Naive thymus-derived CD4-positive, alpha-beta T cell (primary cell): Measurements from ENCODE around the gene MAGEF1. TPM values are rescaled to one million over a fixed set of nuclear protein-coding genes. Genes with fewer than 3 reads are reported as not detected.

ENCODE experiments used
- ATAC-seq: fragments of 150-1000 bp; cut with Tn5 transposase; 2 replicates; pipeline ENCODE4 v1.10.0; 2021; ENCODE audit warnings: mild to moderate bottlenecking, moderate library complexity
- CTCF ChIA-PET: fragments of 350-600 bp; sonication (Branson Sonifier 250); formaldehyde crosslinking; loops from one replicate; lab custom pipeline; 2021; ENCODE audit warnings: antibody characterized with exemption; lab: Charles Lee
- POLR2A ChIA-PET: fragments of 350-600 bp; sonication (Branson Sonifier 250); formaldehyde crosslinking; loops from one replicate; lab custom pipeline; 2021; ENCODE audit warnings: antibody characterized with exemption, inconsistent platforms; lab: Charles Lee
- DNase-seq, 9 donors: peaks; one replicate each; pipeline versions ENCODE4 v3.0.0 to v3.0.0-alpha.2; 2020 to 2022; ENCODE audit warnings: mixed read lengths in 1 of 9
- H3K27ac ChIP-seq: one replicate; pipeline ENCODE4 v1.7.0; 2013; ENCODE audit warnings: mild to moderate bottlenecking, low read depth, low read length, moderate library complexity
- H3K27me3 ChIP-seq, 2 donors: one replicate each; pipeline ENCODE4 v1.7.0; 2013; ENCODE audit warnings: low read length in 2 of 2, mild to moderate bottlenecking in 2 of 2, moderate library complexity in 2 of 2; ENCODE audit not compliant: control insufficient read depth in 2 of 2, insufficient read depth in 2 of 2
- H3K36me3 ChIP-seq, 3 experiments: 1 replicate in 2 of 3; 2 replicates in 1 of 3; pipeline ENCODE4 v1.7.0; 2013; ENCODE audit warnings: low read length in 3 of 3, mild to moderate bottlenecking in 3 of 3, moderate library complexity in 1 of 3; ENCODE audit not compliant: insufficient read depth in 3 of 3, control insufficient read depth in 2 of 3
- H3K4me1 ChIP-seq, 2 donors: one replicate each; pipeline ENCODE4 v1.7.0; 2013; ENCODE audit warnings: low read length in 2 of 2, mild to moderate bottlenecking in 2 of 2, moderate library complexity in 1 of 2; ENCODE audit not compliant: control insufficient read depth in 2 of 2, insufficient read depth in 2 of 2
- H3K4me3 ChIP-seq: 2 replicates; pipeline ENCODE4 v1.7.0; 2013; ENCODE audit warnings: mild to moderate bottlenecking, low read length
- H3K9me3 ChIP-seq, 3 experiments: 1 replicate in 2 of 3; 2 replicates in 1 of 3; pipeline ENCODE4 v1.7.0; 2013; ENCODE audit warnings: low read length in 3 of 3; ENCODE audit not compliant: control insufficient read depth in 2 of 3
- H3K27ac Mint-ChIP-seq, 9 donors: one replicate each; pipeline ENCODE4 v1.8.0; 2020 to 2022; ENCODE audit warnings: mixed read lengths in 9 of 9, mild to moderate bottlenecking in 8 of 9, moderate library complexity in 5 of 9, inconsistent platforms in 2 of 9
- H3K27me3 Mint-ChIP-seq, 5 donors: one replicate each; pipeline ENCODE4 v1.8.0; 2021 to 2022; ENCODE audit warnings: mixed read lengths in 5 of 5, mild to moderate bottlenecking in 1 of 5
- H3K36me3 Mint-ChIP-seq, 5 donors: one replicate each; pipeline ENCODE4 v1.8.0; 2020 to 2022; ENCODE audit warnings: mixed read lengths in 5 of 5, mild to moderate bottlenecking in 3 of 5, inconsistent platforms in 1 of 5
- H3K4me1 Mint-ChIP-seq, 7 donors: one replicate each; pipeline ENCODE4 v1.8.0; 2020 to 2022; ENCODE audit warnings: mixed read lengths in 7 of 7, mild to moderate bottlenecking in 3 of 7, inconsistent platforms in 1 of 7
- H3K4me3 Mint-ChIP-seq, 10 donors: one replicate each; pipeline ENCODE4 v1.8.0; 2020 to 2022; ENCODE audit warnings: mild to moderate bottlenecking in 10 of 10, mixed read lengths in 10 of 10, moderate library complexity in 6 of 10, inconsistent platforms in 2 of 10
- H3K9me3 Mint-ChIP-seq, 11 donors: one replicate each; pipeline ENCODE4 v1.8.0; 2020 to 2022; ENCODE audit warnings: mixed read lengths in 11 of 11, mild to moderate bottlenecking in 4 of 11, inconsistent platforms in 1 of 11, moderate library complexity in 1 of 11
- intact Hi-C, 2 donors: fragments of 100-400 bp; cut with micrococcal nuclease; formaldehyde crosslinking; loops; one replicate each; pipeline ENCODE4 v1.15.1; 2023
- polyA plus RNA-seq, 2 donors: library from polyadenylated mRNA; unstranded; fragments of 300-500 nt; fragmentation: Illumina TruSeq; gene quantifications; one replicate each; pipeline ENCODE4 v1.2.3, GENCODE V29; 2021
- total RNA-seq, 6 experiments: library from RNA in 5 of 6; stranded (reverse) in 5 of 6; gene quantifications; 1 replicate in 5 of 6; 2 replicates in 1 of 6; pipeline ENCODE4 v1.2.3 and lab custom pipeline; 2021 to 2026

The MAGEF1 gene
- total and polyA plus RNA-seq, 7 experiments from 2014 or later: 9.0 to 40.0 (median 17.0) TPM

DNA sequence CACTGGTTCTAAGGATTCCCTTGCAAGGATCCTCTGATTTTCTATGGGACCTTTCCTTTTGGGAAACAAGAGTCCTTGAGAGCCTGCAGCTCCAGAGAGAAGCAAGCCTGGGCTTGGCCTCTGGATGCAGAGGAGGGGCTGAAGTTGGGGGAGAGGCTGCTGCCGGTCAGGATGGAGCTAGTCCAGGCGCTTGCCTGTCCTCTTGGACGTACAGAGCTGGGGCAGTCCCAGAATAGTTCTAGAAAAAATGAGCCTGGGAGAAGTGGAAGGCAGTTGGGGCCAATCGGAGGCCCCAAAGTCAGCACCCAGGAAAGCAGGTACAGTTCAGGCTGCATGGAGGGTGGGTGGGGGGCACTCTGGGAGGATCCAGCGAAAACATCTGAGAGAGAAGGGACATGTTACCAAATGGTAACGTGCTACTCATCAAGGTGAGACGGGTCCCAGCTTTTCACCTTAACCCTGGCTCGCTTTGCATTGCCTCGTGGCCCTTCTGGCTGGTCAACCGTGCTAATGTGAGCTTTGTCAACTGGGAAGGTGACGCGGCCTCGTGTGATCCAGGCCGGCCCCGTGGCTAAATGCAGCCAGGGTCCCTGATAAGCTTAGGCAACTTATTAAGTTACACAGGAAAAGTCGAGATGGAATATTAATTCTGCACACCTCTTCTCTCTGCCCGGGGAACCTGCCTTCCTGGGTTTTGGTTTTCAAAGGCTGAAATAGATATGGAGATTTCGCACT is 38.7 kb upstream of the MAGEF1 start:
- CTCF ChIA-PET: interaction anchor here (0.6 to 2.0 kb wide), 3 partner anchors 16 to 189 kb away, joined by 3 to 8 read pairs (median 3); partner anchors contain the start of gene EPHB3
- H3K27ac ChIP-seq: no peak overlapping the region
- Mint-ChIP-seq H3K4me3 (no peak overlapping the region), H3K27ac (no peak overlapping the region), H3K9me3 (no peaks in the 10 kb centered on the region), H3K36me3 (no peaks in the 10 kb centered on the region), H3K4me1 (peaks cover 0 to 8% (median 3%) of the 10 kb centered on the region in 7 donors), H3K27me3 (peaks cover 0 to 19% (median 11%) of the 10 kb centered on the region in 5 donors)
- POLR2A ChIA-PET: no interaction called here
- DNase-seq (no peak), ATAC-seq (no peak)
- no peak overlapping the region for H3K4me3 ChIP-seq
- H3K36me3 ChIP-seq: no peaks in the 10 kb centered on the region
- H3K9me3 ChIP-seq: no peaks in the 10 kb centered on the region
- no peaks in the 10 kb centered on the region for H3K4me1 ChIP-seq
- H3K27me3 ChIP-seq: no peaks in the 10 kb centered on the region
- intact Hi-C loops: no loop called here

DNA sequence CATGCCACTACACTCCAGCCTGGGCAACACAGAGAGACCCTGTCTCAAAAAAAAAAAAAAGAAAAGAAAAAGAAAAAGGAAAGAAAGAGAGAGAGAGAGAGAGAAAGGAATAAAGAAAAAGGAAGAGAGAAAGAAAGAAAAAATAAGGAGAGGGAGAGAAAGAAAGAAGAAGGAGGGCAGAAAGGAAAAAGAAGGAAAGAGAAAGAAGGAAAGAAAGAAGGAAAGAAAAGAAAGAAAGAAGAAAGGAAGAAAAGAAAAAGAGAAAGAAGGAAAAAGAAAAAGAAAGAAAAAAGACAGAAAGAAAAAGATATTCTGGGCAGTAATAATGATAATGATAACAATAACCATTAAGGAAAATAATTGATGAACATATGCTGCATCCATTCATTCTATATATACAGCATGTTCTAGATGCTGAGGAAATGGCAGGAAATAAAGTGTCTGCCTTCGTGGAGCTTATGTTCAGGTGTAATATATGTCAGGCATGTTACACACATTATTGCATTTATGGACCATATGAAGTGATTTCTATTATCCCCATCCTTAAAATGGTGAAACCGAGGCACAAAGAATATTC is 37.4 kb upstream of the MAGEF1 start:
- no peak overlapping the region for H3K27ac Mint-ChIP-seq
- H3K4me3 ChIP-seq: no peak overlapping the region
- H3K4me3 Mint-ChIP-seq: no peak overlapping the region
- peaks cover 0 to 8% (median 3%) of the 10 kb centered on the region in 7 donors for H3K4me1 Mint-ChIP-seq
- no peak for DNase-seq
- no peaks in the 10 kb centered on the region for H3K9me3 ChIP-seq
- H3K36me3 Mint-ChIP-seq: no peaks in the 10 kb centered on the region
- H3K9me3 Mint-ChIP-seq: no peaks in the 10 kb centered on the region
- H3K4me1 ChIP-seq: no peaks in the 10 kb centered on the region
- ChIA-PET POLR2A (no interaction called here), CTCF (no interaction called here)
- H3K36me3 ChIP-seq: no peaks in the 10 kb centered on the region
- no peak for ATAC-seq
- H3K27ac ChIP-seq: no peak overlapping the region
- H3K27me3 Mint-ChIP-seq: peaks cover 0 to 22% (median 11%) of the 10 kb centered on the region in 5 donors
- no peaks in the 10 kb centered on the region for H3K27me3 ChIP-seq
- intact Hi-C loops: no loop called here

DNA sequence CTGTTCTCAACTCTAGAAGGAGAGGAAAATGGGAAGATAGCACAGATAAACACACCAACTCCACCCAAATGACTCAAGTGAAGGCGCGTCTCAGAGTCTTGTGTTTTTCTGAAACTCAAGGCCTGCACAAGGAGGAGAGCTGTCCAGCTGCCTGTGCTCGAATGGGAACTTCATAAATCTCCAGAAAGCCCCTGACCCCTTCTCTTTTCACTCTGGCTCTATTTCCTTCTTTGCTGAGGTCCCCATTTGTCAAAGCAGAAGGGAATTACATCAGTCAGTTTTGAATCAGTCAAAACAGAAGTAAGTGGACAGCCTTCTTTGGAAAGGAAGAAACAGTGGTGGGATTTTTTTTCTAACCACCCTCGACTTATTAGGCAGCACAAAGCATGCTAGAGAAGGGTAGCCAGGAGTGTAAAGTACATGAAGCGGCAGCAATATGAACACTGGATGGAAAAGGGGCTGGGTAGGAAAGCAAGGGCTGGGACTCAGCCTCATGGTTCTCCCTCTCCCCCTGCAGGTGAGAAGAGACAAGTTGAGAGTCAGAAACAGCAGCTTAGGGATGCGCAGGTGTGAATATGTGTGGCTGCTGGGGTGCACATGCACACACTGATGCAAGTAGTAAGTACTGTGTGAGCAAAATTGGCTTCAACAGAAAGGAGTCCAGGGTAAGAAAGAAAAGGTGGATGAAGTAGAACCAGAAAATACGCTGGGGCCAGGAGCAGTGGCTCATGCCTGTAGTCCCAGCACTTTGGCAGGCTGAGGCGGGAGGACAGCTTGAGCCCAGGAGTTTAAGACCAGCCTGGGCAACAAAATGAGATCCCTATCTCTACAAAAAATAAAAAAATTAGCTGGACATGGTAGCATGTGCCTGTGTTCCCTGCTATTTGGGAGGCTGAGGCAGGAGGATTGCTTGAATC is 36.6 kb upstream of the MAGEF1 start:
- no peaks in the 10 kb centered on the region for H3K36me3 Mint-ChIP-seq
- CTCF ChIA-PET: no interaction called here
- ATAC-seq: peak; percentile 72

DNA sequence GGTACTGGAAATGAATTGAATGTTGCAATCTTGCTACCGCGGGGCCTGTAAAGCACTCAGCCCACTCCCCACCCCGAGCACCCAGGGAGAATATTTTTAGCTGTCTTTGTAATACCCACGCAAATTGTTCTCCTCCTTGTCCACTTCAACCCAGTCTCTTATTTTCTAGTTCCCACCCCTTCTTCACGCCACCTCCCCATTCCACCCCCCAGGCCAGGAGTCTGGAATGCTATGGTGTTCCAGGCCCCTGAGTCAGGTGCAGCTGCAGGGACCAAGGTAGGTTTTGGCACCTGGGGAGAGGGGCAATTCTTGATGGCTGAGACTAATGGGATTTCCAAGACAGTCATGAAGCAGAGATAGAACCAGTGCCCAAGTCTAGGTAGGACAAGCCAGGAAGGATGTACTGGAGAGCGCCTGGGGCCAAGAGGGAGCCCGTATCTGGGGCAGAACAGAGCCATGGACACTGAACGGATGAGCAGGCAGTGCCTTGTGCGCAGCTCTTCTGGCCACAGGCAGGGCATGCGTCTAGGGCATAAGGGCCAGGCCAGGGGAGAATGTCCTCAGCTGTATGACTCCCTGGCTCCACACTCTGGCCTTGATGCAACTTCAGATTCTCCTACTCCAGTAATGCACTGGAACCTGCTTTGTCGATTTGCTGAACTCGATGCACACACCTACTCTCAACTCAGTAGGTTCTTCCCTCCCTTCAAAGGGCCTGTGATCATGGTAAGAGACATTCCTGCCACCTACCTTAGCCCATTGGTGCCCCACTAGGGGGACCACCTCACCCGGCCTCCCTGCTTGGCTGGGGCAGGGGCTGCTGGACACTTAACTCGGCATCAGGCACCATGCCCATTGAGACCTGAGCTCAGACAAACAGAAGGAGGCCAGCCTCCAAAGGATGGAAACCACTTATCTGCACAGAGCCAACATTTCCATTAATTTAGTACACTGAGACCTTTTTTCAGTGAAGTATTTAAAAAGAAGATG is 34.6 kb upstream of the MAGEF1 start:
- no peaks in the 10 kb centered on the region for H3K36me3 Mint-ChIP-seq
- peaks cover 0 to 8% (median 0%) of the 10 kb centered on the region in 7 donors for H3K4me1 Mint-ChIP-seq
- DNase-seq (no peak), ATAC-seq (no peak)
- H3K9me3 ChIP-seq: no peaks in the 10 kb centered on the region
- POLR2A ChIA-PET: no interaction called here
- no peaks in the 10 kb centered on the region for H3K27me3 ChIP-seq
- peaks cover 0 to 19% (median 11%) of the 10 kb centered on the region in 5 donors for H3K27me3 Mint-ChIP-seq
- CTCF ChIA-PET: interaction anchor here (0.9 kb wide), 1 partner anchor 186 kb away, joined by 3 read pairs; no protein-coding TSS in a partner anchor
- H3K27ac ChIP-seq: no peak overlapping the region
- H3K36me3 ChIP-seq: no peaks in the 10 kb centered on the region
- H3K4me3 Mint-ChIP-seq: no peak overlapping the region
- no peak overlapping the region for H3K4me3 ChIP-seq
- peak overlapping the region in 1 of 9 donors; percentile 48 for H3K27ac Mint-ChIP-seq
- intact Hi-C loops: no loop called here
- H3K4me1 ChIP-seq: no peaks in the 10 kb centered on the region
- no peaks in the 10 kb centered on the region for H3K9me3 Mint-ChIP-seq

More for the DNA sequence above, 36.6 kb upstream of the MAGEF1 start:
- intact Hi-C loops: no loop called here
- DNase-seq: peak in 1 of 9 donors; percentile 7
- POLR2A ChIA-PET: no interaction called here
- no peaks in the 10 kb centered on the region for H3K4me1 ChIP-seq
- H3K36me3 ChIP-seq: no peaks in the 10 kb centered on the region
- no peaks in the 10 kb centered on the region for H3K9me3 ChIP-seq
- H3K4me1 Mint-ChIP-seq: peaks cover 0 to 8% (median 3%) of the 10 kb centered on the region in 7 donors
- H3K27me3 Mint-ChIP-seq: peaks cover 0 to 22% (median 11%) of the 10 kb centered on the region in 5 donors
- peak overlapping the region in 1 of 10 donors; percentile 5 for H3K4me3 Mint-ChIP-seq
- no peak overlapping the region for H3K27ac Mint-ChIP-seq
- no peaks in the 10 kb centered on the region for H3K9me3 Mint-ChIP-seq
- H3K27ac ChIP-seq: no peak overlapping the region
- no peak overlapping the region for H3K4me3 ChIP-seq
- H3K27me3 ChIP-seq: no peaks in the 10 kb centered on the region

DNA sequence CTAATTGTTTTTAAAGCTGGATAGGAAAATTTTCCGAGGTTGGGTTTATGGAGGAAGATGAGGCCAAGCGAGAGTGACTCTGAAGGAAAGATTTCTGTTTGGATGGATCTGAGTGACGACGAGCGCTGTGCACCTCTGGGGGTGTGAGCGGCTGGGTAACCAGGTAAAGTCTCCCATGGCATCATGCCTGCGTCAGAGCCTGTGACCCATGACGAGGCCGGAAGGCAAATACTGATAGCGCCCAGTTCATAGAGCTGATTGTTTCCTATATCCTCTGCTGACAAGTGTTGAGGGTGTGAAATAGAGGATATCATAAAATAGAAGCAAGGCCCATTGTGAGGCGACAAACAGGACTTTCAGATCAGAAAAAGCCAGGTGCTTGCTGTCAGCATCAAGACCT is 33.7 kb upstream of the MAGEF1 start:
- no peak overlapping the region for H3K27ac Mint-ChIP-seq
- Histone ChIP-seq H3K36me3 (no peaks in the 10 kb centered on the region), H3K27me3 (no peaks in the 10 kb centered on the region), H3K4me1 (no peaks in the 10 kb centered on the region), H3K4me3 (no peak overlapping the region), H3K27ac (no peak overlapping the region), H3K9me3 (no peaks in the 10 kb centered on the region)
- peaks cover 0 to 8% (median 0%) of the 10 kb centered on the region in 7 donors for H3K4me1 Mint-ChIP-seq
- POLR2A ChIA-PET: interaction anchor here (0.9 kb wide), 1 partner anchor 192 kb away, joined by 3 read pairs; no protein-coding TSS in a partner anchor
- no peaks in the 10 kb centered on the region for H3K9me3 Mint-ChIP-seq
- intact Hi-C loops: no loop called here
- H3K36me3 Mint-ChIP-seq: no peaks in the 10 kb centered on the region
- CTCF ChIA-PET: interaction anchor here (0.9 kb wide), 1 partner anchor 185 kb away, joined by 3 read pairs; no protein-coding TSS in a partner anchor
- DNase-seq: no peak
- no peak overlapping the region for H3K4me3 Mint-ChIP-seq
- peaks cover 0 to 19% (median 11%) of the 10 kb centered on the region in 5 donors for H3K27me3 Mint-ChIP-seq
- no peak for ATAC-seq
